Raji (cell line): Measurements from ENCODE around the gene KDM2B.

Experiments
- POLR2A ChIP-seq: IDR thresholded peaks from 2 replicates; pipeline ENCODE4 v1.6.1; 2011; ENCODE audit warnings: low read depth, low read length, control low read depth; ENCODE audit not compliant: insufficient read depth

Gene KDM2B

DNA sequence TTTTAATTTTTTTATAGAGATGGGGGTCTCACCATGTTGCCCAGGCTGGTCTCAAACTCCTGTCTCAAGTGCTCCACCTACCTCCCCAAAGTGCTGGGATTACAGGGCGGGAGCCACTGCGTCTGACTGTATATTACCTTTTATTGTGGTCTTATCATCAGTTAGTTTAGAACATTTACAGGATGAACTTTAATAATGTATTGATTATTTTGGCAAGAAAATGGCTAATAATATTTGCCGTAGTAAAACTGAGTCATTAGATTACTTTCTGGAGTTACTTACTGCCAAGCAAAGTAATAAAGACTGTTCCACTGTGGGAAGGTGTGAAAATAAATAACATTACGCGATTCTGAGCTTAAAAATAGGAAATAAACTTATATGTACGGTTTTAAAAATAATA, 21.9 kb upstream of the KDM2B start:
- TF ChIP-seq POLR2A, result no peak

DNA sequence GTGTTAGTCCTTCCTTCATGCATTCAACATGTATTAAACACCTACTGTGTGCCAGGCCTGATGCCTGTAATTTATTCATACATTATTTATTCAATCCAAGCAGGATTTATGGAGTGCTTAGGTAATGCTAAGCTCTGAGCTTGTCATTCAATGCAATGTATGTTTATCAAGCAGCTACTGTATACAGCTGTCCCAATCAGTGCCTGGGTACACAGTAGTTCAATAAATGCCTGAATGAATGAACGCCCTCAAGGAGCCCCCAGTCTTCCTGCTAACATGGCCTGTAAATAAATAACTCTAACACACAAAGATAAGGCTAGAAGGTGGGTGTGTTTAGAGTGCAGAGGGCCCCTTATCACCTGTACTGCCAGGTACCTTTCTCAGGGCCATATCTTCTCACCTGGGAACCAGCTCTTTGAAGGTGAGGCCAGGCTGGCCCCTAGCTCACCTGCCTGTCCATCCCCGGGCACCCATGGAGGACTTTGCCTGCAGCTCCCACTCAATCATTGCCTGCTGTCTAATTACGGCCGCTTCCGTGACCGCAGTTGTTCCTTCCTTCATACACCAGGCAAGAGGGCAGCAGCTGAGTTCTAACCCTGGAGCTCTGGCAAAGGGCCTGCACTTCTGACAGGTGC, 20.0 kb upstream of the KDM2B start:
- no peak for TF ChIP-seq POLR2A

DNA sequence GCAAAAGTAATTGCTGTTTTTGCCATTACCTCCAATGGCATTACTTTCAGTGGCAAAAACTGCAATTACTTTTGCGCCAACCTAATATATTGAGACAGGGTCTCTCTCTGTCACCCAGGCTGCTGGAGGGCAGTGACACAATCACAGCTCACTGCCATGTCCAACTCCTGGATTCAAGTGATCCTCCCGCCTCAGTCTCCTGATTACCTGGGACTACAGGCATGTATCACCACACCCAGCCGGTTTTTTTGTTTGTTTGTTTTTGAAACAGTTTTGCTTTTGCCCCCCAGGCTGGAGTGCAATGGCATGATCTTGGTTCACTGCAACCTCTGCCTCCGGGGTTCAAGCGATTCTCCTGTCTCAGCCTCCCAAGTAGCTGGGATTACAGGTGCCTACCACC, 15.7 kb upstream of the KDM2B start:
- no peak for TF ChIP-seq POLR2A

DNA sequence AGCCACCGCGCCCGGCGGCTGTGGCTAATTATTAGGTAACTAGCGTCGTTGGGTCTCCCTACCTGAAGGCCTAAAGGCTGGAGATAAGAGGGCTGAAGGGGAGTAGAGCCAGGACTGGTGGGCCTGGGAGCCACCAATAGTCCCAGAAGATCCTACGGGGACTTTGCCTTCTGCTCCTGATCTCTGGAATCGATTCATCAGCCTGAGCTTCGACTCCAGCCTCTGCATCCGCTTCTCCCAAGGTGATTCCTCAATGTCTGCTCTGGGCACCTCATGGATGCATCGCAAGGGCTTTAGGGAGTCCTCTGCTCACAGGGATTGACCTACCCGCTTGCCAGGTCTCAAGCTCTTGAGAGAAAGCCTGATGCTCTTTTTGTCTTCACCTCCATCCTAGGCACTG, 14.7 kb upstream of the KDM2B start:
- TF ChIP-seq POLR2A, result no peak

DNA sequence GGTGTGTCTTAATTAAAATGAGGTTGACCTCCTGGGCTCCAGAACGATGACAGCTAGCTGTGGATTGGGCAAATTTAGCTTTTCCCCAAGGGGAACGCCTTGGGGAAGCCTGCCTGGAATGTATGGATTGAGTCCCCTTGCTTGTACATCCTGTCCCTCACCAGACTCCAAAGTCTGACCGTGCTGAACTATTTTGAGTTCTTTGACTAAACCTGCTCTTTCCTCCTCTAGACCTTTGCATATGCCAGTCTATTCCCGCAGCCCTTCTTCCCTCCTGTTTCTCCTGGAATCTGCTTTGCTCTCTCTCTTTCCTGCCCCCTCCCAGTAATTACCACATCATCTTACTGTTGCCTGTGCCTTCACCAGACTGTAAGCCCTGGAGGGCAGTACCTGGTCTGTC, 11.5 kb upstream of the KDM2B start:
- no peak for TF ChIP-seq POLR2A

DNA sequence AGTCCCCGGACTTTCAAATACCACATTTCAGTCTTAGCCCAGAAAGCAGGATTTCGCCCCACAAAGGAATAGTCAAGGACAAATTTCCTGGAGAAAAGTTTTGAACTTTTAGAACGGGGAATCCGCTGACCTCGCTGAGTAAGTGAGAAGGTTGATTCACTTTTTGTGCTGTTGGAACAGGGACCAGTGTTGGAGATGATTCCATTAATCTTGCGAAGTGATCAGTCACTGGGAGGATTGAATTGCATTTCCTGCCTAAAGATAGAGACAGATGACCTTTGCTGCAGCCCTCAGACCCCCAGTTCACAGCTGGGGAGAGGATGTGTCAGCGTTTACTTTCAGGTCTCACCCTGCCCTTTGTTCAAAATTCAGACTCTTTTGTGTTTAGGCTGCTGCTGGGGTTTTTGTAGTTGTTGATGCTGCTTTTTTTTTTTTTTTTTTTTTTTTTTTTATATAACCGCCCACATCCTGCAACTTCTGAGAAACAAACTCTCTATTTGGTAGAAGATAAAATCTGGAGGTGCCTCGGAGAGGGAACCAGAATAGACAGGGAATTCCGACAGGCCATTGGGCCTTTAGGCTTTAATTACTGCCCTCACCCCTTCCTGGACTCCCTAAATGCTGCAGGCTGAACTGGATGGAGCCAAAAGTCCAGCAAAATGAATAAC, 9.8 kb upstream of the KDM2B start:
- peak; percentile 45; the same call in 1 of the 2 replicates for TF ChIP-seq POLR2A

DNA sequence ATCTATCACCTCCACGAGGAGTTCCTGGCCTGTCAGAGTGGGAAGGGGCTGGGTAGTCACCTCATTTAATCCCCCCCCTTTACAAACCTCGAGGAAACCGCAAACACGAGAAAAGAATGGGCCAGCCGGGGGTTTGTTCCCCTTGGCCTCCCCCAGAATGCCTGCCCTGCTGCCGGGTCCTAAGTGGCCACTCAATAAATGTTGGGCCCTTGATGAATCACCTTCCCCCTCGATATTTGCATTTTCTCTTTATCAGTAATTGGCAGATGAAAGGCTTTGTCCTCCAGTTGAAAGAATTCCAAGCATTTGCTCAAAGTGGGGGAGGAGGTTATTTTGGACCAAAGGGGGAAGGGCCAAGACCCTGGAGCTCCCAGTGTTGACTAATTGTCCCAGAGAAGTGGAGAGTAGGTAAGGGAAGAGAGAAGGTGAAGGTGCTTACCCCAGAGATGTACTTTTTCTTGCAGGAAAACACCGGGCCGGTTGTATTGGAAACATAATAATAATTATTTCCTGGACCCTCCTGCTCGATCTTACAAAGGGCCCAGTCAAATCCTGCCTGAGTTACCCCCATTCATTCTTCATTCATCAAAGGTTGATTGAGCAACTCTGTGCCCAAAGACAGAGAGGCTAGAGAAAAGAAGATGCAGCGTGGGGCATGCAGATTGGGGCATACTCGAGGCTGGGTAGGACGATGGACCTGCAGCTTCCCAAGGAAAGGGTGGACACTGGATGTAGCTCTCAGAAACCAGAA, 1.9 kb upstream of the KDM2B start:
- TF ChIP-seq POLR2A, result no peak

DNA sequence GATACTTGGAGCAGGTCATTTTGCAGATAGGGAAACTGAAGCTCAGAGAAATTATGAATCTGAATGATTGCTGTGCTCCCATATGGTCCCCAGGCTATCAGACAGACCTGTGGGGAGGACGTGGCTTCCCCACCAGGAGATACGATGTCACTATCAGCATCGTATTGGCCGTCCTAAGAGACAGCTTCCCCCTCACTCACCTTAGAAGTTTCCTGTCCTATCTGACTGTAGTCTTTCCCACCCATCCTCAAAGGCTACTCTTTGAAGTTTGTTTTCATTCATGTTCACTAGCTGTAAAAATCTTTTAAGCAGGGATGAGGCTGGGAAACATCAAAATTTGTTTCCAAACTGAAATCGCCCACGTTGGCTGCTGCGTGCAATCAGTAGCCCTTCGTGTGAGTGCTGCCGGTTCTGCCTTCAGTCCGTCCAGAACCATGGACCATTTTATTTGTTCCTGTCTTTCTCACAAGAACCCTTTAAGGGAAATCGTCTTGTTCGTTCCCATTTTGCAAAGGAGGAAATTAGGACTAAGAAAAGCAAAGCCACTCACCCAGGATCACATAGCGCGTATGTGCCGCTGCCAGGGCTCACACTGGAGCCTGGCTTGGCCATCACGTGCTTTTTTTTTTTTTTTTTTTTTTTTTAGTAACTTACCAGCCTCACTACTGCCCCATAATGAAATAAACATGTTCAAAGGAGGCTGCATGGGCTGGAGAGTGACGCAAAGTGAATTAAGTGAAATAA, 1.0 kb upstream of the KDM2B start:
- TF ChIP-seq POLR2A, result no peak

DNA sequence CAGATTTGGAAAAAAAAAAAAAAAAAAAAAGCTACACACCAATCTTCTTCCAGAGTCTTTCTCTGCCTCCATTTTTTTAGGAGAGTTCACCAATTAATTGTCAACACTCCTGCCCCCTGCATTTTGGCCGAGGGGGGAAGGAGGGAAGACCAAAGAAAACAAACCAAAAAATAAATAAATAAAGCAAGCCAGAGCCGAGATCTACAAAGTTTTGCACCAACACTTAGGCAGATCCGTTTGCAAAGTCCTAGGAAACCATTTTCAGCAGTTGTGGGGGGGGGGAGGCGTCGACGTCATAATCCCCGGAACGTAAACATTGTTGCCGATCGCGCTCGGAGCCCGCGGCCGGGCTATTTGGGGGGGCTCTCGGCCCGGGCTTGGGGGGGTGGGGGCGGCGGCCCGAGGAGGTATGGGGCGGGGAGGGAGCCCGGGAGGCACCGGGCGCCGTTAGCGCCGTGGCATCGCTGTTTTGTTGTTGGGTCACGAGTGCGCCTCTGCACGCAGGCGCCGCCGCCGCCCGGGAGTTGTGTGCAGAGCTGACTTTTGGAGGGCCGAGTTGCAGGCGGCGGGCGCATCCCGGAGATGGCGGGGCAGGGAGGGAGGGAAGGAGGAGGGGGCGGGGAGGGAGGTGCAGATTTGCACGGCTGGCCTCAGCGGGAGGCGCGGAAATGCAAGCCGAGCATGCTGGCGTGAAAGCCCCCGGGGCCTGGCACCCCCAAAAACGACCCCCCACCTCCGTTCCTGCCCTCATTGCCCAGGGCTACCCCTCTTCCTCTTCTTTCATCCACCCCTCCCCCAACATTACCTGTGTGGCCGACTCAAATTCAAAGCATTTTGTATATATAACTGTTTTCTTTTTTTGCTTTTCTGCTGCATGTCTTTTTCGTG, 598 bp downstream of the KDM2B start:
- peak; percentile 62 for TF ChIP-seq POLR2A

DNA sequence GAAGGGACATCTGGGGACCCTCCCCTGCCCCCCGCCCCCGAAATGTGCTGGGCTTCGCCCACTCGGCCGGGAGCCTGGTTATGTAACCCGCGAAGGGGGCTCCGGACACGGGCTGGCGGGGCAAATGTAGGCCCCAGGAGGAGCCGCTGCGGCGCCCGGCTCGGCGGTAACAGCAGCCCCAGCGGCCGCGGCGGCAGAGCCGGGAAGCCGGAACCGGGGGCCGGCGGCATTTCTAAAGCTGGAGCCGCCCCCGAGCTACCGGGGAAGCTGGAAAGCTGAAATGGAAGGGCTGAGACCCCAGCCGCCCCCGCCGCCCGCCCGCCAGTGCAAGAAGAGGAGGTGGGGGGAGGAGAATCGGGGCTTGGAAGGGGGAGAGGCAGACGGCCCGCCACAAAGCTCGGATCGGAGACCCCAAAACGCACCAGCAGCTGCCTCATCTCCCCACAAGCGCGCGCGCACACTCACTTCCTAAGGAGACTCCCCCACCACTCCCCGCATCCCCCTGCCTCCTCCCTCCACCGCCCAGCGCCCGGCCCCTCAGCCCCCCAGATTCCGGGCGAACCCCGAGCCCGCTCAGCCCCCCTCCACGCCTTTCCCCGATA, 1.5 kb downstream of the KDM2B start:
- TF ChIP-seq POLR2A, result peak; percentile 31; the same call in 1 of the 2 replicates

DNA sequence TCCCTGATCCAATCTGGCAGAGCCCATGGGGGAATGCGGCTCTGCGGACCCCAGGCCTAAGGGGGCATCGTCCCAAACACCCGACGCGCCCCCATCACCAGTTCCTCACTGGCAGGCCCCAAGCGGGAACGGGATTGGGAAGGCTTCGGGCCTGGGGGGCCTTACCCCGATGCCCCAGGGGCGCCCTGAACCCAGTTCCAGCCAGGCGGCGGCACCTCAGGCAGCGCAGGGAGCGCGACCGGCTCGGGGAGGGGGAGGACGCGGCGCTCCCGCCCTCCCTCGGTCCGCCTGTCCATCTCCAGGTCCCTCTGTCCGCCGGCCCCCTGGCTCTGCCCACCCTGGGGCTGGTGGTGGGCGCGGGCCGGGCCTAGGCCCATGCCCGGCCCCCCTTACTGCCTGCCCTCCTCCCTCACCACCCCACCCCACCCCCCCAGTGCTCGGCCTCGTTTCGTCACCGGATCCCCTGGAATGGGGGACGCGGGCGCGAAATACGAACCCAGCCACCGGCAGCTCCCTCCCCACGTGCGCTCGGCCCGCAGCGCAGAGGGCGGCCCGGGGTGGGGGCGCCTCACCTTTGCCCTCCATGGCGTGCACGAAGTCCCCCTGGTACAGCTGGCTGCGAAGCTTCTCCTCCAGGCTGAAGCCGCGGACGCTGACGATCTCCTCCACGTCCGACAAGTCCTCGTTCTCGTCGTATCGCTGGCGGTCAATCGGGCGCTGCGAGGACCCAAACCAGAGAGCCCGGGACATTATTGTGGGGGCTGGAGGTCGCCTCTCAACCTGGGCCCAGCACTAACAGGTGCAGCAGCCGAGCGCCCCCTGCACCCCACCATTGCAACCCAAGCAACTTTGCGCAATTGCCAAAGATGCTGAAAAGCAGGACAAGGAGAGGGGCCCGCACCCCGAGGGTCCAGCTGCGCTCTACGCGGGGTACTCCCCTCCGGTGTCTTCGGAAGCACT, 2.3 kb downstream of the KDM2B start:
- TF ChIP-seq POLR2A, result no peak

DNA sequence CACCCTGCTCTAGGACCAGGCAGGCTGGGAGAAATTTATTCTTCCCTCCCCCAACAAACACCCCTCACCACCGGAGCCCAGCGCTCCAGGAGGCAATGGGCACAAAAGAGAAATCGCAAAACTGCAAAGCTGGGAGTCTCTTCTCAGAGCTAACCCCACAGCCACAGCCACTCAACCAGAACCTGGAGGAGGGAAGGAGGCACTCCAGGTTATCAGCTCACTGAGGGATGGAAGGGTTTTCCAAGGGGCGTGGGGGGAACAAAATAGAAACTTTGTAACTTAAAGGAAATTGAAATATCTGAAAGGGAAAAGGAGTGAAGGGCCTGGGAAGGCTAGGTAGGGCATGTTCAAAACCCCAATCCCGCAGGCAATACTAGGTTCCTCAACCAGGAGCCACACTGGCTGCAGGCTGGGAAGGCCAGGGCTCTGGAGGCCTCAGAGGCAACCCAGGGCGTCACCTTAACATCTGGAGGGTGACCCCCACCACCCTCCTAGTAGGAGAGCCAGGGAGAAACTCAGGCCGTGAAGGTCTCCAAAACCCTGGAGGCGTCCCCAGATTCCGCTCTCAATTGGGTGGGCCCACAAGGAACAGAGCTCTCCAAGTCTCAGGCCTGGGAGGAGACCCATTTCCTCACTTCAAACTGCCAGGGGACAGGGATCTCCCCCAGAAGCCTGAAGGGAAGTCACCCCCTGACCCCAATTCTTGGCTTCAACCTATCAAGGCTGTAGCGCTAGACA, 3.2 kb downstream of the KDM2B start:
- no peak for TF ChIP-seq POLR2A

DNA sequence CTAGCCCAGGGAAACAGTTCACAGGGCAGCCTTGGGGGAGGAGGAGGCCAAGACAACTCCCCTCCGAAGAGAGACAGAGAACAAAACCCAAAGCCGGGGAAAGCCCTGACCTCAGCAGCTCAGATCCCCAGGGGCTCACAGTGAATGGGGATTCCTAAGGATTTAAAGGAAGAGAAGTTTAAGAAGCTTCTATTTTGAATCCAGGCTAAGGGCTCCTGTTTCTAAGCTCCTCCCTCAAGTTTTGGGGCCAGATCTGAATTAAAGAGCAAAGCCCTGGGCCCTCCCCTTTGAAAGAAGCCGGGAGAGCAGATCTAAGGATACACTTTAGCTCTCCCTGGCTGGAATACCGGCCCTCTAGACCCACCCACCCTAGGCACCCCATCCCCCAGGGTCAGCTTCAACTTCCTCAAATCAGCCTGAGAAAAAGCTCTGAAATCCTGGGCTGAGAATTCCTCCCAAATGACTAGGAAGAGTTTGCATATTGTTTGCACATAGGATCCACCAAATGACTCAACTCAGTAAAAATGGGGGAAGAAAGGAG, 3.9 kb downstream of the KDM2B start:
- no peak for TF ChIP-seq POLR2A
